HEK293T (cell line): Measurements from ENCODE around the gene POLN.

ENCODE experiments used
- FOXM1 ChIP-seq: fragments of 450-650 bp; IDR thresholded peaks from 2 replicates; pipeline ENCODE4 v1.6.1; 2017; ENCODE audit warnings: mild to moderate bottlenecking, borderline replicate concordance
- TF ChIP-seq, protein P1 (sequence below): fragments of 450-650 bp; IDR thresholded peaks from 2 replicates; pipeline ENCODE4 v1.6.1; 2016

DNA sequence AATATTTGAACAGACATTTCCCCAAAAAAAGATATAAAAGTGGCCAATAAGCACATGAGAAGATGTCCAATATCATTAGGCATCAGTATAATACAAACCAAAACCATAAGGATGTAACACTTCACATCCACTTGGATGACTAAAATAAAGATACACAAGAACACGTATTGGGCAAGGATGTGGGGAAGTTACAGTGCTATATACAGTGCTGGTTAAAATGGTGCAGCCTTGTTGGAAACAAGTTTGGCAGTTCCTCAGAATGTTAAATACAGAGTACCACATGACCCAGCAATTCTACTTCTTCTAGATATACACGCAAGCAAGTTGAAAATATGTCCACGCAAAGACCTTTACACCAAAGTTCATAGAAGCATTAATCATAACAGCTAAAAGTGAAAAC, 58.9 kb downstream of the POLN start:
- TF ChIP-seq FOXM1: no peak
- TF ChIP-seq, protein P1, sequence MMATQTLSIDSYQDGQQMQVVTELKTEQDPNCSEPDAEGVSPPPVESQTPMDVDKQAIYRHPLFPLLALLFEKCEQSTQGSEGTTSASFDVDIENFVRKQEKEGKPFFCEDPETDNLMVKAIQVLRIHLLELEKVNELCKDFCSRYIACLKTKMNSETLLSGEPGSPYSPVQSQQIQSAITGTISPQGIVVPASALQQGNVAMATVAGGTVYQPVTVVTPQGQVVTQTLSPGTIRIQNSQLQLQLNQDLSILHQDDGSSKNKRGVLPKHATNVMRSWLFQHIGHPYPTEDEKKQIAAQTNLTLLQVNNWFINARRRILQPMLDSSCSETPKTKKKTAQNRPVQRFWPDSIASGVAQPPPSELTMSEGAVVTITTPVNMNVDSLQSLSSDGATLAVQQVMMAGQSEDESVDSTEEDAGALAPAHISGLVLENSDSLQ: no peak
